Fibroblast of skin of back (primary cell): ENCODE measurements around the gene VAPB.
A peak's percentile ranks its signal among the peaks of the same experiment; 100 is the strongest.
"Not testable (repeated sequence)": the region's sequence is repeated elsewhere in the genome, so short reads cannot be mapped to it uniquely, and the experiment has no call there.

Experiments used
- DNase-seq: peaks from one replicate; pipeline ENCODE4 v3.0.0-alpha.2; 2013

The VAPB gene

GRCh38 chr20:58407201-58407873, 18.3 kb downstream of the VAPB start:
- peak; percentile 61 for DNase-seq

DNA sequence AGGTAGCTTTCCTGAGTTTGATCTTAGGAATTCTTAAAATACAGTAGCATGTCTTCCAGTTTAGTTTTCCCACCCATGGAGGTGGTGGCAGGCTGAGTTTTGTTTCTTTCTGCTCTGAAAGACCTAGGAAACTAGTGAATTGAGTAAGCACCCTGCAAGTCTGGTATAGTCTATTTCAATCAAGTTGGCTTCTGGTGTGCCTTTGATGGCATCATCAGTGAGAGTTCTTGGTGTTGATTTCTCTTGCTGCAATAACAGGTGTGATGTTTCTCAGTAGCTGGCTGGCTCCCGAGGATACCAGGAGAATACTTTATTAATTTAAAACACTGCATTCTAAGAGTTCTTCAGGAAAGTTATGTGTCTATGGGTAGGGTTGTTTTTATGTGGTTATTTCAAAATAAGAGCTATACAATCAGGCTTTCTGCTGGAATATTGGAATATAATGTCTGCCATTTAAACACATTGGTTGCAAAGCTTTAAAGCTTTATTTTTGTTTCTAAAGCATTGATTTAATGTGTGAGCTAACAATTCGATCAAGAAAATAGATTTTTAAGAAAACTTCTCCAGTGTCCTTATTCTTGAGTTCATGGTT, 19.0 kb downstream of the VAPB start:
- DNase-seq, result no peak

DNA sequence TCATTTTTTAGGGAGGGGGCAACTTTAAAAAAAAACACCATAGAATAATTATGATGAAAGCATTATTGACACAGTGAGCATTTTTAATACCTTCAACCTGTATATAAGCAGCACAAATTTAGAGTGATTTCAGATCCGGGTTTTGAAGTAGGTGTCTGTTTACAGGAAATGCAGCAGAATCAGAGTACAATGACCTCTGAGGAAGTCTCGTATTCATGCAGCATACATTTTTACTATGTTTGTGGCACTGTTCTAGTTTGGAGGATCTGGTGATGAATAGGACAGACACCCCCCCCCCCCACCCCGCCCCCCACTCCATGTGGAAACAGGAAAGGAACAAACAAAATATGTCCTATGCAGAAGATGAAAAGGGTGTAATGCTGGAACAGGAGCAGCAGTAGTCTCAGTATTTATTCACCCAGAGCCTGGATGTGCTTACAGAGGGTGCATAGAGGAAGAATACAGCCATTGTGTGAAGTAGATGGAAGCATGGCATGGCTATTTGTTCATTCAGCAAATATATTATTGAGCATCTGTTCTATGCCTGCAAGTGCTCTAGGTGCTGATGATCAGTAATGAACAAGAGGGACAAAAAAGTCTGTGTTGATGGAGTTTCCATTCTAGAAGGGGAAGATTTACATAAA, 19.7 kb downstream of the VAPB start:
- DNase-seq, result no peak

DNA sequence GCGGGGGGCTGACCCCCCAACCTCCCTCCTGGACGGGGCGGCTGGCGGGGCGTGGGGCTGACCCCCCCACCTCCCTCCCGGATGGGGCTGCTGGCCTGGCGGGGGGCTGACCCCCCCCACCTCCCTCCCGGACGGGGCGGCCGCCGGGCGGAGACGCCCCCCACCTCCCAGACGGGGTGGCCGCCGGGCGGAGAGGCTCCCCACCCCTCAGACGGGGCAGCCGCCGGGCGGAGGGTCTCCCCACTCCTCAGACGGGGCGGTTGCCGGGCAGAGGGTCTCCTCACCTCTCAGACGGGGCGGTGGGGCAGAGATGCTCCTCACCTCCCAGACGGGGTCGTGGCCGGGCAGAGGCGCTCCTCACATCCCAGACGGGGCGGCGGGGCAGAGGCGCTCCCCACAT, 25.2 kb downstream of the VAPB start:
- DNase-seq, result not testable (repeated sequence)

DNA sequence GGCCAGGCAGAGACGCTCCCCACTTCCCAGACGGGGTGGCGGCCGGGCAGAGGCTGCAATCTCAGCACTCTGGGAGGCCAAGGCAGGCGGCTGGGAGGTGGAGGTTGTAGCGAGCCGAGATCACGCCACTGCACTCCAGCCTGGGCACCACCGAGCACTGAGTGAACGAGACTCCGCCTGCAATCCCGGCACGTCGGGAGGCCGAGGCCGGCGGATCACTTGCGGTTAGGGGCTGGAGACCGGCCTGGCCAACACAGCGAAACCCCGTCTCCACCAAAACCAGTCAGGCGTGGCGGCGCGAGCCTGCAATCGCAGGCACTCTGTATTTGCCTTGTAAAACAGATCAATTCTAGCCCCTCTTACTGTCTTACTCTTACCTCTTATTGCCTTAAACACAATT, 25.8 kb downstream of the VAPB start:
- not testable (repeated sequence) for DNase-seq

GRCh38 chr20:58416057-58416456, 27.0 kb downstream of the VAPB start:
- no peak for DNase-seq

DNA sequence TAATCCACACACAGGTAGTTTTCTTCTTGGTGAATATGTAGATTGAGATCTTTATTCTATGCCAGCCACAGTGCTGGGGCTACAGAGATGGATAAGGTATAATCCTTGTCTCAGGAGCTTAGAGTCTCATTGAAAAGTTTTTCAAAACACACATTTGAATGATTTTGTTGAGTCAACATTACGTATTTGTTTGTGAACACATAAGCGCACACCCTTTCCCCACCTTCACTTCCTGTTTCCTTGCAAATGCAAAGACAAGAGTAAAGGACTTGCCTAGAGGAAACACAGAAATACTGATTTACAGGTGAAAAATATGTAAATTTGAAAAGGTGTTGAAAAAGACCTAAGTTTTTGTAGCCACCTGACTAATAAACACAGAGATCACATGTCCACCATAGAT, 27.8 kb downstream of the VAPB start:
- DNase-seq, result no peak

- no peak for DNase-seq
Observed at GRCh38 chr20:58417438-58417837, 28.4 kb downstream of the VAPB start.

DNA sequence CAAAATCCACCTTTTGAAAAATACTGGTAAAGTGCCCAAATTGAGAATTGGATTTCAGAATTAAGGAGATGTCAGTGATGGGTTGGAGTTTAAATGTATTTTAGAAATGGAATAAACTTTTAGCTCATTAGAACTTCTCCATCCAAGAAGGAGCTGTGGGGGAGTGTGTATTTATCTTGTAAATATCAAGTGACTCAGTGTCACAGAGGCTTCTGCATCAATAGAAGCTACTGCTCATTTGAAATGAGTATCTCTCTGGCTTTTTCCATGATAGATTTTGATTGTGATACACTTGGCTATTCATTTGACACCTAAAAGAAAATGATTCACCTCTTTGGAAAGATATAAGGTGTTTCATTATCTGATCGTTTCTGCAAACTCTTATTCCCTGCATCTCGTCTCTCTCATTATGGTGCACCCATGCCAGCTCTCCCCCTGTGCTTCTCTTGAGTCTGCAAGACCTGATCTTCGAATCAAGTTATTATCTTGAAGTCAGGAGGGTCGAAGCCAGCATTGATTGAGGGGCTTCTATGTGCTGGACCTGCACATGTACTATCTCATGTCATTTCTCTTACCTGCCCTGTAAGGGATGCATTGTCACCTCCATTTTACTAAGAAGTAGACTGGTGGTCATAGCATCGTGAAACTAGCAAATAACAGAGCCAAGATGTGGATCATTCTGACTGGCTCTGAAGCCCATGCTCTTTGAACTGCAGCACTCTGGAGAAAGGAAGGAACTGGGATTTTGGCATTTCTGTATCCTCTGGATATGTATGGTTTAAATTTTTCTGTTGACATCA, 30.1 kb downstream of the VAPB start:
- DNase-seq, result no peak

GRCh38 chr20:58420798-58421496, 31.9 kb downstream of the VAPB start:
- DNase-seq, result peak; percentile 83

DNA sequence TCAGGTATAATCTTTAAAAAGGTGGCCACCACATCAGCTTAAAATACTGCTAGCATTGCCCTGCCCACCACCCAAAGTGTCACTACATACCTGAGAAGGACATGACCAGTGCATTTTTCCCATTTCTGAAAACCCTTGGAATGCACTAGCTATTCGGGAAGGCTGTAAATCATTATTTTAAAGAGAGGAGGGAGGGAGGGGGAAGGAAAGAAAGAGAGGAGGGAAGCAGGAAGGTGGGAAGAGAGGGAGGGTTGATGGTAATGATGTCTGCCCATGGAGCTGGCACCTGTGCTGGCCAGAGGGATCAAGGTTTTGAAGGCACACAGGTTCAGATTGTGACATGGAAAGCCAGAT, 32.4 kb downstream of the VAPB start:
- no peak for DNase-seq

GRCh38 chr20:58424218-58424969, 35.4 kb downstream of the VAPB start:
- no peak for DNase-seq

DNA sequence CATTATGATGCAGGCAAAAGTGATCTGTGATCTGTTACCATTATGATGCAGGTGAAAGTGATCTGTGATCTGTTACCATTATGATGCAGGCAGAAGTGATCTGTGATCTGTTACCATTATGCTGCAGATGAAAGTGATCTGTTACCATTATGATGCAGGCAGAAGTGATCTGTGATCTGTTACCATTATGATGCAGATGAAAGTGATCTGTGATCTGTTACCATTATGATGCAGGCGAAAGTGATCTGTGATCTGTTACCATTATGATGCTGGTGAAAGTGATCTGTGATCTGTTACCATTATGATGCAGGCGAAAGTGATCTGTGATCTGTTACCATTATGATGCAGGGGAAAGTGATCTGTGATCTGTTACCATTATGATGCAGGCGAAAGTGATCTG, 38.5 kb downstream of the VAPB start:
- not testable (repeated sequence) for DNase-seq

GRCh38 chr20:58428364-58428763, 39.3 kb downstream of the VAPB start:
- DNase-seq, result no peak

DNA sequence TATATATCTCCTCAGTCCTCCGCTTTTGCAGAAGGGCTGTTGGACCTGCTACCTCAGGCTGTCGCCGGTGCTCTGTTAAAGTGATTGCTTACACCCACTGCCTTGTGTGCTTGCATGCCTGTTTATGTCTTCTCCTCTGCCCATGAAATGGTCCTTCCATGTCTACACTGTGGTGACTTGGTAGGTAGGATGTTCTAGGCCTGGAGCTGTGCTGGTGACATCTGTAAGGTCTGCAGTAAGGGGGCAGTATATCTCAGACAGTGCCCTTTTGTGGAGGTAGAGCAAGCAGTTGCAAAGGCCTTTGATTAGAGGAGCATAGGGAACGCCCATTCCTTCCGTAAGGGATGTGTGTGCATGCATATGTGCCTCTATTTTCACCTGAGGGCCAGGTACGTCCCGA, 40.3 kb downstream of the VAPB start:
- no peak for DNase-seq

- no peak for DNase-seq
Observed at GRCh38 chr20:58431134-58431533, 42.1 kb downstream of the VAPB start.

GRCh38 chr20:58432186-58432954, 43.3 kb downstream of the VAPB start:
- no peak for DNase-seq

- DNase-seq, result no peak
Observed at GRCh38 chr20:58433029-58433647, 44.1 kb downstream of the VAPB start.

GRCh38 chr20:58433759-58434158, 44.7 kb downstream of the VAPB start:
- peak; percentile 77 for DNase-seq

- no peak for DNase-seq
Observed at GRCh38 chr20:58434326-58434725, 45.3 kb downstream of the VAPB start.

DNA sequence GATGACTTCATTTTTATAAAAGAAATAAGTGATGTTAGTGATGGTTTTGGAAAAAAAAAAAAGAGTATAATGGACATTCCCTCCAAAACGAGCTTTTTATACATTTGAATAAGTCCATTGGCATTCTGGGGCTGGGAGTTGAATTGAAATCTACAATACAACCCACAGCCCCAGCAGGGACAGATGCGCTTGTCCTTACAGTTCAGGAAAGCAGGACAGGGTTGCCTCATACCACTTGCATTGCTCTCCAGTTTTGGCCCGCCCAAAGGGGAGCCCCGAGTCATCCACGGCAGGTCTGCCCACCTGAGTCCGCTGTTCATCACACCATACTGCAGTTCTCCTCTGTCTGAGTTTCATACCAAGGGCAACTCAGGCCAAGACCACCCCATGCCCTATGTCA, 46.2 kb downstream of the VAPB start:
- no peak for DNase-seq
